ENCODE data around the gene PTPRK.

Gene PTPRK

DNA sequence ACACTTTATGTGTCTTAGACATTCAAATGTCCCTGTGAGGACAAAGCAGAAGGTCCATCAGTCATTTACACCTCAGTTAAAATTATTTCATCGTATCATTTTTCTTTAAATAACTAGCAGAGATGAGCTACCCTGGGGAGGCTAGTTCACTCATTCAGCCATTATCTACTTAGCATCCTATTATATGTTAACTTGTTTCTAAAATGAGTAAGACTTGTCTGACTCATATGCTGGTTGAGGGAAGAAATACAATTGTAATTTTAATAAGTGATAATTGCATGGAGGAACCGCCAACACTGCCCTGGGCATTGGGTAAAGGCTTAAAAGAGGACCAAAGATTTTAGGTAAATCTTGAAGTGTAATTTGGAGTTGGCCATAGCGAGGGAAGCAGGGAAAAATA is 12.4 kb upstream of the PTPRK start:
- no peaks in the 10 kb centered on the region for H3K27me3 ChIP-seq (ENCODE audit: insufficient read depth, low read length)
- no peaks in the 10 kb centered on the region for H4K20me1 ChIP-seq (ENCODE audit: insufficient read depth, low read length)
- no peaks in the 10 kb centered on the region for H3K9me3 ChIP-seq (ENCODE audit: low read length)
- H3K4me1 ChIP-seq (ENCODE audit: insufficient read depth, low read length, severe bottlenecking) = no peaks in the 10 kb centered on the region
- no peak overlapping the region for H3K9ac ChIP-seq (ENCODE audit: low read length)
- no peaks in the 10 kb centered on the region for H3K79me2 ChIP-seq (ENCODE audit: insufficient read depth, low read length)
- no peak overlapping the region for H3K4me2 ChIP-seq (ENCODE audit: low read length)
- H3K36me3 ChIP-seq (ENCODE audit: insufficient read depth, low read length) = no peaks in the 10 kb centered on the region
- no peak overlapping the region for H3K27ac ChIP-seq (ENCODE audit: low read depth, low read length, poor library complexity, severe bottlenecking)
- H2AFZ ChIP-seq (ENCODE audit: low read length) = no peak overlapping the region
- H3K4me3 ChIP-seq (ENCODE audit: low read depth, low read length, poor library complexity, severe bottlenecking) = no peak overlapping the region
- TF ChIP-seq EZH2 (IDR thresholded peaks at IDR 0.05; ENCODE audit: borderline replicate concordance, low read length) = no peak
- TF ChIP-seq, protein P1, sequence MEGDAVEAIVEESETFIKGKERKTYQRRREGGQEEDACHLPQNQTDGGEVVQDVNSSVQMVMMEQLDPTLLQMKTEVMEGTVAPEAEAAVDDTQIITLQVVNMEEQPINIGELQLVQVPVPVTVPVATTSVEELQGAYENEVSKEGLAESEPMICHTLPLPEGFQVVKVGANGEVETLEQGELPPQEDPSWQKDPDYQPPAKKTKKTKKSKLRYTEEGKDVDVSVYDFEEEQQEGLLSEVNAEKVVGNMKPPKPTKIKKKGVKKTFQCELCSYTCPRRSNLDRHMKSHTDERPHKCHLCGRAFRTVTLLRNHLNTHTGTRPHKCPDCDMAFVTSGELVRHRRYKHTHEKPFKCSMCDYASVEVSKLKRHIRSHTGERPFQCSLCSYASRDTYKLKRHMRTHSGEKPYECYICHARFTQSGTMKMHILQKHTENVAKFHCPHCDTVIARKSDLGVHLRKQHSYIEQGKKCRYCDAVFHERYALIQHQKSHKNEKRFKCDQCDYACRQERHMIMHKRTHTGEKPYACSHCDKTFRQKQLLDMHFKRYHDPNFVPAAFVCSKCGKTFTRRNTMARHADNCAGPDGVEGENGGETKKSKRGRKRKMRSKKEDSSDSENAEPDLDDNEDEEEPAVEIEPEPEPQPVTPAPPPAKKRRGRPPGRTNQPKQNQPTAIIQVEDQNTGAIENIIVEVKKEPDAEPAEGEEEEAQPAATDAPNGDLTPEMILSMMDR (IDR thresholded peaks at IDR 0.05; ENCODE audit: low read length) = no peak
- no peaks in the 10 kb centered on the region for H3K9me2 ChIP-seq (ENCODE audit: low read depth, low read length)
- H3F3A ChIP-seq (ENCODE audit: insufficient read depth, low read length) = no peaks in the 10 kb centered on the region

DNA sequence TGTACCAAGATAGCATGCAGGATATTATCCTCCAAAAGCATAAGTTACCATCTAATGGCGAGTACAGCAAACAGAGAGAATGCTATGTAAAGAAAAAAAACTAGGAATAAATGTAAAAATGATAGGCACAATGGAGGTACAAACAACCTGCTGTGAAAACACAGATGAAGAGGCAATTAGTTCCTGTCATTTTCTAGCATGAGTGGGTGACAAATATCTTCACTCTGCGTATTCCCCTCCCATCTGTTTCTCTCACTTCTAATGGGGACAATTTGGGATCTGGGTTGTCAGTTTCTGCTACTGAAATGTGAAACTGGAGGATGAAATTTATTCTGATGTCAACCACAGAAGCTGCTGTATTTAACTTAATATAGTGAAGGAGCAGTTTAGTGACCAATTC is 11.7 kb upstream of the PTPRK start:
- Histone ChIP-seq H3K9me3 (ENCODE audit: low read length) (no peaks in the 10 kb centered on the region), H3K27ac (ENCODE audit: low read depth, low read length, poor library complexity, severe bottlenecking) (no peak overlapping the region), H3K27me3 (ENCODE audit: insufficient read depth, low read length) (no peaks in the 10 kb centered on the region), H3F3A (ENCODE audit: insufficient read depth, low read length) (no peaks in the 10 kb centered on the region), H3K9ac (ENCODE audit: low read length) (no peak overlapping the region), H3K4me2 (ENCODE audit: low read length) (no peak overlapping the region), H3K36me3 (ENCODE audit: insufficient read depth, low read length) (no peaks in the 10 kb centered on the region), H3K9me2 (ENCODE audit: low read depth, low read length) (no peaks in the 10 kb centered on the region), H4K20me1 (ENCODE audit: insufficient read depth, low read length) (no peaks in the 10 kb centered on the region), H3K4me3 (ENCODE audit: low read depth, low read length, poor library complexity, severe bottlenecking) (no peak overlapping the region), H3K4me1 (ENCODE audit: insufficient read depth, low read length, severe bottlenecking) (no peaks in the 10 kb centered on the region), H2AFZ (ENCODE audit: low read length) (no peak overlapping the region), H3K79me2 (ENCODE audit: insufficient read depth, low read length) (no peaks in the 10 kb centered on the region)
- TF ChIP-seq EZH2 (IDR thresholded peaks at IDR 0.05; ENCODE audit: borderline replicate concordance, low read length) = no peak
- TF ChIP-seq, protein P1 (IDR thresholded peaks at IDR 0.05; ENCODE audit: low read length) = no peak

GRCh38 chr6:128531696-128532095 is 11.3 kb upstream of the PTPRK start:
- Histone ChIP-seq H3K79me2 (ENCODE audit: insufficient read depth, low read length) (no peaks in the 10 kb centered on the region), H3K4me2 (ENCODE audit: low read length) (no peak overlapping the region), H3K9me3 (ENCODE audit: low read length) (no peaks in the 10 kb centered on the region), H4K20me1 (ENCODE audit: insufficient read depth, low read length) (no peaks in the 10 kb centered on the region), H2AFZ (ENCODE audit: low read length) (no peak overlapping the region), H3F3A (ENCODE audit: insufficient read depth, low read length) (no peaks in the 10 kb centered on the region), H3K9me2 (ENCODE audit: low read depth, low read length) (no peaks in the 10 kb centered on the region), H3K27ac (ENCODE audit: low read depth, low read length, poor library complexity, severe bottlenecking) (no peak overlapping the region), H3K36me3 (ENCODE audit: insufficient read depth, low read length) (no peaks in the 10 kb centered on the region), H3K27me3 (ENCODE audit: insufficient read depth, low read length) (no peaks in the 10 kb centered on the region), H3K4me1 (ENCODE audit: insufficient read depth, low read length, severe bottlenecking) (no peaks in the 10 kb centered on the region), H3K4me3 (ENCODE audit: low read depth, low read length, poor library complexity, severe bottlenecking) (no peak overlapping the region), H3K9ac (ENCODE audit: low read length) (no peak overlapping the region)
- TF ChIP-seq, protein P1 (IDR thresholded peaks at IDR 0.05; ENCODE audit: low read length) = no peak
- TF ChIP-seq EZH2 (IDR thresholded peaks at IDR 0.05; ENCODE audit: borderline replicate concordance, low read length) = no peak
